ENCODE data around the gene TMEM63A. TPM values are rescaled to one million over a fixed set of nuclear protein-coding genes. Genes with fewer than 3 reads are reported as not detected.

The TMEM63A gene
- total and polyA plus RNA-seq, 2 of the 13 experiments (the other 11 are each of a cell fraction or from before 2014, with no cell fraction given), result 23.9 to 53.3 TPM

- in situ Hi-C loops (cut with HindIII; ENCODE audit: extremely low pct_ligation_motif_present, low pct_unique_long_range_greater_than_20kb), result no loop called here
- CTCF ChIA-PET (ENCODE audit: low intra/inter-chr PET ratio, low total read pairs), result no interaction called here
- no peak for FAIRE-seq
Measured at GRCh38 chr1:225842788-225843425, 39.3 kb downstream of the TMEM63A start.

GRCh38 chr1:225842074-225842473 lies 40.1 kb downstream of the TMEM63A start:
- 93% methylated on average over 12 of the region's 12 CpGs for WGBS (ENCODE audit: low lambda C conversion rate)
- H3K4me1 ChIP-seq (ENCODE audit: insufficient read depth, low read length), result no peaks in the 10 kb centered on the region
- intact Hi-C loops (cut with micrococcal nuclease; ENCODE audit: unreplicated experiment) (no loop called here), in situ Hi-C loops (cut with HindIII; ENCODE audit: extremely low pct_ligation_motif_present, low pct_unique_long_range_greater_than_20kb) (no loop called here)
- H3K27me3 ChIP-seq (ENCODE audit: control insufficient read depth in 1 of 2, insufficient read depth in 2 of 2, low read length in 2 of 2), result no peaks in the 10 kb centered on the region
- DNase-seq (ENCODE audit: low spot score) (no peak), FAIRE-seq (no peak), ATAC-seq (no peak)
- H3K27ac ChIP-seq (ENCODE audit: extremely low read length, insufficient read depth, low read length), result no peak overlapping the region
- no peaks in the 10 kb centered on the region for H3K79me2 ChIP-seq (ENCODE audit: insufficient read depth, low read length)
- CTCF ChIA-PET (ENCODE audit: low intra/inter-chr PET ratio, low total read pairs), result no interaction called here
- H4K20me1 ChIP-seq (ENCODE audit: insufficient read depth, low read length), result peaks cover 4% of the 10 kb centered on the region; the same call in 1 of the 2 replicates
- POLR2A ChIA-PET, result no interaction called here
- peaks cover 16 to 45% of the 10 kb centered on the region in 2 experiments for H3K36me3 ChIP-seq (replicated peaks in 1 of 2; ENCODE audit: control insufficient read depth in 1 of 2, insufficient read depth in 2 of 2, low read length in 2 of 2)
- no peak overlapping the region for H3K4me2 ChIP-seq (ENCODE audit: low read depth, low read length)
- no peak overlapping the region for H2AFZ ChIP-seq (ENCODE audit: low read length)
- H3K4me3 ChIP-seq (replicated peaks in 1 of 3; ENCODE audit: insufficient read depth in 1 of 3, low read depth in 2 of 3, low read length in 3 of 3), result no peak overlapping the region
- BruUV-seq (replicated peaks), result no TSS peak
- H3K9ac ChIP-seq (ENCODE audit: insufficient read depth, low read depth, low read length), result no peak overlapping the region
- no peaks in the 10 kb centered on the region for H3K9me3 ChIP-seq (ENCODE audit: low read length)
- TF ChIP-seq CENPBD1 (CRISPR knock-in tag; IDR thresholded peaks at IDR 0.05; ENCODE audit: borderline replicate concordance, low read depth) (no peak), ZNF687 (CRISPR knock-in tag; IDR thresholded peaks at IDR 0.05) (peak; percentile 14; the same call in 1 of the 2 replicates), ZBTB26 (CRISPR knock-in tag; IDR thresholded peaks at IDR 0.05; ENCODE audit: borderline replicate concordance) (no peak), REL (CRISPR knock-in tag; conservative IDR thresholded peaks at IDR 0.05) (no peak), MAFF (IDR thresholded peaks at IDR 0.05; ENCODE audit: low read depth, low read length) (no peak), U2AF1 (optimal IDR thresholded peaks at IDR 0.05; ENCODE audit: low read depth, low read length) (no peak), HNRNPK (IDR thresholded peaks at IDR 0.05; ENCODE audit: low read depth, low read length, poor library complexity, severe bottlenecking) (no peak), SMAD3 (CRISPR knock-in tag; IDR thresholded peaks at IDR 0.05) (no peak), ZNF30 (CRISPR knock-in tag; IDR thresholded peaks at IDR 0.05) (no peak)

More at GRCh38 chr1:225842788-225843425, 39.3 kb downstream of the TMEM63A start:
- intact Hi-C loops (cut with micrococcal nuclease; ENCODE audit: unreplicated experiment), result no loop called here
- H3K4me1 ChIP-seq (ENCODE audit: insufficient read depth, low read length), result no peaks in the 10 kb centered on the region
- no peak overlapping the region for H3K9ac ChIP-seq (ENCODE audit: insufficient read depth, low read depth, low read length)
- no TSS peak for BruUV-seq (replicated peaks)
- POLR2A ChIA-PET, result no interaction called here
- WGBS (ENCODE audit: low lambda C conversion rate), result 100% methylated on average over 3 of the region's 6 CpGs
- DNase-seq (ENCODE audit: low spot score) (no peak), ATAC-seq (no peak)
- H4K20me1 ChIP-seq (ENCODE audit: insufficient read depth, low read length), result peaks cover 4% of the 10 kb centered on the region; the same call in 1 of the 2 replicates
- no peak for TF ChIP-seq GPN1 (CRISPR knock-in tag; IDR thresholded peaks at IDR 0.05; ENCODE audit: borderline replicate concordance)
- H3K27ac ChIP-seq (ENCODE audit: extremely low read length, insufficient read depth, low read length), result no peak overlapping the region
- no peaks in the 10 kb centered on the region for H3K9me3 ChIP-seq (ENCODE audit: low read length)
- H3K4me2 ChIP-seq (ENCODE audit: low read depth, low read length), result no peak overlapping the region
- H2AFZ ChIP-seq (ENCODE audit: low read length), result no peak overlapping the region
- peaks cover 16 to 47% of the 10 kb centered on the region in 2 experiments for H3K36me3 ChIP-seq (replicated peaks in 1 of 2; ENCODE audit: control insufficient read depth in 1 of 2, insufficient read depth in 2 of 2, low read length in 2 of 2)
- no peak overlapping the region for H3K4me3 ChIP-seq (replicated peaks in 1 of 3; ENCODE audit: insufficient read depth in 1 of 3, low read depth in 2 of 3, low read length in 3 of 3)
- no peaks in the 10 kb centered on the region for H3K27me3 ChIP-seq (ENCODE audit: control insufficient read depth in 1 of 2, insufficient read depth in 2 of 2, low read length in 2 of 2)
- no peaks in the 10 kb centered on the region for H3K79me2 ChIP-seq (ENCODE audit: insufficient read depth, low read length)

All from HepG2 (cell line).